HL-60 (cell line): ENCODE results near the gene USP24.

Experiments
- DNase-seq, 2 experiments: peaks; one replicate each; pipeline ENCODE4 v3.0.0-alpha.2; 2010 to 2020; ENCODE audit warnings: low read depth in 1 of 2, low spot score in 1 of 2
- H3K27ac ChIP-seq: fragments of 250-450 bp; sonication (Bioruptor Pico); replicated peaks from 2 replicates; pipeline ENCODE4 v1.5.1; 2020; ENCODE audit warnings: mild to moderate bottlenecking, moderate library complexity
- H3K27me3 ChIP-seq: fragments of 250-450 bp; sonication (Bioruptor Pico); 2 replicates; pipeline ENCODE4 v1.5.1; 2021; ENCODE audit warnings: mild to moderate bottlenecking, moderate library complexity; ENCODE audit not compliant: insufficient read depth, poor library complexity, severe bottlenecking
- H3K4me3 ChIP-seq: replicated peaks from 2 replicates; pipeline ENCODE4 v1.5.1; 2011; ENCODE audit warnings: mild to moderate bottlenecking, control low read depth, low read length; ENCODE audit not compliant: insufficient read depth
- CTCF ChIP-seq: IDR thresholded peaks from one replicate; pipeline ENCODE4 v1.5.1; 2011; ENCODE audit warnings: low read length, control low read depth, inconsistent platforms; ENCODE audit not compliant: insufficient read depth
- GABPA ChIP-seq: IDR thresholded peaks from 2 replicates; pipeline ENCODE4 v1.6.1; 2012; ENCODE audit warnings: low read depth
- POLR2AphosphoS5 ChIP-seq: IDR thresholded peaks from 2 replicates; pipeline ENCODE4 v1.6.1; 2012; ENCODE audit warnings: low read depth
- REST ChIP-seq: IDR thresholded peaks from 2 replicates; pipeline ENCODE4 v1.6.1; 2012; ENCODE audit warnings: low read depth; ENCODE audit not compliant: insufficient replicate concordance
- SPI1 ChIP-seq: IDR thresholded peaks from 2 replicates; pipeline ENCODE4 v1.6.1; 2012; ENCODE audit warnings: low read depth, mild to moderate bottlenecking, borderline replicate concordance

The USP24 gene

DNA sequence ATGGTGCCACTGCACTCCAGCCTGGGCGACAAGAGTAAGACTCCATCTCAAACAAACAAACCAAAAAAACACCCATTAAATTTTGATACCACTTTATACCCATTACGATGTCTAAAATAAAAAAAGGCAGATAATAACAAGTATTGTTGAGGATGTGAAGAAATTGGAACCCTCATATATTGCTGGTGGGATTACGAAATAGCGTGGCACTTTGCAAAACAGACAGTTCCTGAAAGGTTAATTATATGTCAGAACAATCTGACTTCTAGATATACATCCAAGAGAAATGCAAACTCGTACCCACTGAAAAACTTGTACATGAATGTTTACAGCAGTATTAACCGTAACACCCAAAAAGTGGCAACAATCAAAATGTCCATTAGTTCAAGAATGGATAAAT lies 70.3 kb downstream of the USP24 start:
- Histone ChIP-seq H3K4me3 (no peak overlapping the region), H3K27me3 (no peaks in the 10 kb centered on the region), H3K27ac (no peak overlapping the region)
- peak in 1 of 2 experiments; percentile 6 for DNase-seq
- TF ChIP-seq CTCF (no peak), POLR2AphosphoS5 (no peak), SPI1 (no peak), REST (no peak), GABPA (no peak)

- H3K27me3 ChIP-seq: no peaks in the 10 kb centered on the region
- H3K27ac ChIP-seq: no peak overlapping the region
- no peak for DNase-seq
- H3K4me3 ChIP-seq: no peak overlapping the region
- TF ChIP-seq CTCF (no peak), REST (no peak), POLR2AphosphoS5 (no peak), SPI1 (no peak), GABPA (no peak)
Observed at GRCh38 chr1:55143684-55144083, 71.5 kb downstream of the USP24 start.

DNA sequence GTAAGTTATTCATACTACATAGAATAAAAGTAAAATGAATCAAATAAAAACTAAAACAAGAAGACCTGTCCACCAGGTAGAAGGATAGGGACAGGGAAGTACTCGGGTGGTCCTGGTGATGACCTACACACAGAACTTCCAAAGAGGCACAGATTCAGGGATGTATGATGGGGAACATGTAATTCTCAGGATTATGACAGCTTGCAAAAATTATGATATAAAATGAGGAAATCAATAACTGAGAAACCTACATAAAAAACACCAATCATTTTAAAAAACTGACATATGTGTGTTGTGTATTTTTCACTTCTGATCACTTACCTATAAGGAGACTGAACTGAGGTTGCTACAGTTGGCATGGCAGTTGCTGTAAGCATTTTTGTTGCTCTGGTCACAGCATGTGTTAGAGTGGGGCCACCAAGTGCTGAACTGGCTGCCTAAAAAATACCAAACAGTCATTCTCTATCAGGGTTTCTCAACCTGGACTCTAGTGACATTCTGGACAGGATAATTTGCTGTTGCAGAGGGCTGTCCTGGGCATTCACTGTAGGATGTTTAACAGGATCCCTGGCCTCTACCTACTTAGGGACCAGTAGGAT lies 73.8 kb downstream of the USP24 start:
- H3K27me3 ChIP-seq: no peaks in the 10 kb centered on the region
- H3K27ac ChIP-seq: no peak overlapping the region
- DNase-seq: no peak
- TF ChIP-seq GABPA: no peak
- no peak for TF ChIP-seq CTCF
- TF ChIP-seq SPI1: no peak
- no peak for TF ChIP-seq REST
- TF ChIP-seq POLR2AphosphoS5: no peak
- no peak overlapping the region for H3K4me3 ChIP-seq
